Right atrium auricular region (tissue), 2 donors: ENCODE results near the gene LRP11. TPM values are rescaled to one million over a fixed set of nuclear protein-coding genes. Genes with fewer than 3 reads are reported as not detected.
A peak's percentile ranks its signal among the peaks of the same experiment; 100 is the strongest.
"Not testable (repeated sequence)": the region's sequence is repeated elsewhere in the genome, so short reads cannot be mapped to it uniquely, and the experiment has no call there.

Source experiments
- DNase-seq: peaks from one replicate; pipeline ENCODE4 v3.0.0-alpha.2; 2019; ENCODE audit warnings: low spot score
- H3K27ac ChIP-seq, 2 donors: fragments of 200-600 bp; sonication (generic); 1 replicate in 1 of 2; 2 replicates in 1 of 2; pipeline ENCODE4 v1.5.1; 2016 to 2019
- H3K27me3 ChIP-seq, 2 donors: fragments of 200-600 bp; sonication (generic); one replicate each; pipeline versions ENCODE4 v1.5.1 to v1.6.0; 2017 to 2019
- H3K36me3 ChIP-seq: fragments of 200-600 bp; sonication (generic); one replicate; pipeline ENCODE4 v1.5.1; 2016
- H3K4me1 ChIP-seq, 2 donors: fragments of 200-600 bp; sonication (generic); one replicate each; pipeline versions ENCODE4 v1.5.1 to v1.6.0; 2017 to 2019
- H3K4me3 ChIP-seq, 2 donors: fragments of 200-600 bp; sonication (generic); 1 replicate in 1 of 2; 2 replicates in 1 of 2; pipeline ENCODE4 v1.5.1; 2017 to 2019; ENCODE audit warnings: mild to moderate bottlenecking in 1 of 2, moderate library complexity in 1 of 2
- H3K9me3 ChIP-seq, 2 donors: fragments of 200-600 bp; sonication (generic); one replicate each; pipeline ENCODE4 v1.5.1; 2019
- total RNA-seq, 2 donors: library from RNA; depleted of rRNA; stranded (reverse); fragments of >200 nt; gene quantifications; one replicate each; pipeline ENCODE4 v1.1.0, GENCODE V29; 2016
- TF ChIP-seq, protein P1 (sequence below), 2 donors: fragments of 200-600 bp; sonication (generic); IDR thresholded peaks; one replicate each; pipeline ENCODE4 v1.5.1; 2019; ENCODE audit warnings: antibody characterized with exemption in 2 of 2

LRP11 gene
- total RNA-seq, 2 donors from 2014 or later: 17.0 to 25.7 TPM

DNA sequence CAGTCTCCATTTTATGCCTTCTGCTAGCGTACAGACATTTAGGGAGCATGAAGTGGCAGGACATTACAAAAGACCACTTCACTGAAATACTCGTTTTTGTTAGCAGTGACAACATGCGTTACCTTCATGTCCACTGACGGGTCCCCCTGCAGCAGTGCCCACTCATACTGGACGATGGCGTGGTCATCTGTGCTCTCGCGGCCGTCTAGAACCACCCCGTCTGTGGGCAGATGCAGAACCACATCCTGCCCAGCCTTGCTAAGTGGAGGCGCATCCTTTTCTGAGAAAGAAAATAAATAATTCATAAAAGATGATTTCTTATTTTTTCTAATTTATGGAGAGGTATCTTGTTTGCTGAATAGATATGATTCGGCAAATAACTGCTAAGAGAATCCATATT is 11.3 kb downstream of the LRP11 start:
- Histone ChIP-seq H3K27me3 (no peaks in the 10 kb centered on the region), H3K4me3 (no peak overlapping the region), H3K4me1 (peaks cover 0 to 9% of the 10 kb centered on the region in 2 donors), H3K27ac (no peak overlapping the region), H3K36me3 (no peaks in the 10 kb centered on the region), H3K9me3 (no peaks in the 10 kb centered on the region)
- no peak for DNase-seq
- TF ChIP-seq, protein P1, sequence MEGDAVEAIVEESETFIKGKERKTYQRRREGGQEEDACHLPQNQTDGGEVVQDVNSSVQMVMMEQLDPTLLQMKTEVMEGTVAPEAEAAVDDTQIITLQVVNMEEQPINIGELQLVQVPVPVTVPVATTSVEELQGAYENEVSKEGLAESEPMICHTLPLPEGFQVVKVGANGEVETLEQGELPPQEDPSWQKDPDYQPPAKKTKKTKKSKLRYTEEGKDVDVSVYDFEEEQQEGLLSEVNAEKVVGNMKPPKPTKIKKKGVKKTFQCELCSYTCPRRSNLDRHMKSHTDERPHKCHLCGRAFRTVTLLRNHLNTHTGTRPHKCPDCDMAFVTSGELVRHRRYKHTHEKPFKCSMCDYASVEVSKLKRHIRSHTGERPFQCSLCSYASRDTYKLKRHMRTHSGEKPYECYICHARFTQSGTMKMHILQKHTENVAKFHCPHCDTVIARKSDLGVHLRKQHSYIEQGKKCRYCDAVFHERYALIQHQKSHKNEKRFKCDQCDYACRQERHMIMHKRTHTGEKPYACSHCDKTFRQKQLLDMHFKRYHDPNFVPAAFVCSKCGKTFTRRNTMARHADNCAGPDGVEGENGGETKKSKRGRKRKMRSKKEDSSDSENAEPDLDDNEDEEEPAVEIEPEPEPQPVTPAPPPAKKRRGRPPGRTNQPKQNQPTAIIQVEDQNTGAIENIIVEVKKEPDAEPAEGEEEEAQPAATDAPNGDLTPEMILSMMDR (IDR thresholded peaks at IDR 0.05): no peak

DNA sequence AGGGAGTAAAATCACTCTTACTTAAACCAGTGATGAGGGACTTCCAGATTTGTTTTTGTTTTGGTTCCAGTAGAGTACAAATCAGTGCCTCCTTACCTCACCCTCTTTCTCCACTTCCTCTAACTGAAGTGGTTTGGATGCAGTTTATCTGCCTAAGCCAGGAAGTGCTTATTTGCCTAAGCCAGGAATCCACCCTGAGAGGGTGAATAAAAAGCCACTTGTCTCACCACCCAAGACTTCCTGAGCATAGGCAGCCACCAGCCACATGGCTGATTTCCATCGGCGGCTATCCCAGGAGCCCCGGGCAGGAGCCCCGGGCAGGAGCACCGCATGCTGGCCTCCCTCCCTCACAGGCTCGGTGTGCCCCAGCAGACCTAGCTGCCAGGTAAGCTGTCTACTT is 12.0 kb downstream of the LRP11 start:
- peak overlapping the region in 1 of 2 donors; percentile 47 for H3K27ac ChIP-seq

DNA sequence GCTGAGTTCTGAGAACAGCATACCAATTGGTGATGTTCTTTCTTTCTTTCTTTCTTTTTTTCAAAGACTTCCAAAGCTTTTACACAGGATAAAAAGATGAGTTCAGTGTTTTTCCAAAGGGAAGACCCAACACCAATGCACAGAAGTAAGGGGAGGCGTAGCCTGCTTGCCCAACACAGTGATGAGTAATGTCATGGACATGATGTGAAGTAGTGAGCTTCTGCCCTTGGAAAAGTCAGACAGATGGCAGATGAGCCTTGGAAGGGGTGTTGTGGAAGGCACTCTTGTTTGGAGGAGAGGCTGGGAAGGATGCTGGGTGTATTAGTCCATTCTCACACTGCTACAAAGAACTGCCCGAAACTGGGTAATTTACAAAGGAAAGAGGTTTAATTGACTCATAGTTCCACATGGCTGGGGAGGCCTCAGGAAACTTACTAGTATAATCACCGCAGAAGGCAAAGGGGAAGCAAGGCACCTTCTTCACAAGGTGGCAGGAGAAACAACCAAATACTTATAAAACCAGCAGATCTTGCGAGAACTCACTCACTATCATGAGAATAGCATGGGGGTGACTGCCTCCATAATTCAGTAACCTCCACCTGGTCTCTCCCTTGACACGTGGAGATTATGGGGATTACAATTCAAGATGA is 12.6 kb downstream of the LRP11 start:
- TF ChIP-seq, protein P1 (IDR thresholded peaks at IDR 0.05): no peak
- Histone ChIP-seq H3K27ac (no peak overlapping the region), H3K9me3 (no peaks in the 10 kb centered on the region), H3K27me3 (no peaks in the 10 kb centered on the region), H3K4me1 (peaks cover 0 to 22% of the 10 kb centered on the region in 2 donors), H3K36me3 (no peaks in the 10 kb centered on the region), H3K4me3 (no peak overlapping the region)
- no peak for DNase-seq

More for the DNA sequence above, 12.0 kb downstream of the LRP11 start:
- TF ChIP-seq, protein P1 (IDR thresholded peaks at IDR 0.05): no peak
- H3K36me3 ChIP-seq: no peaks in the 10 kb centered on the region
- H3K4me3 ChIP-seq: no peak overlapping the region
- H3K27me3 ChIP-seq: no peaks in the 10 kb centered on the region
- no peaks in the 10 kb centered on the region for H3K9me3 ChIP-seq
- no peak for DNase-seq
- peaks cover 0 to 16% of the 10 kb centered on the region in 2 donors for H3K4me1 ChIP-seq

DNA sequence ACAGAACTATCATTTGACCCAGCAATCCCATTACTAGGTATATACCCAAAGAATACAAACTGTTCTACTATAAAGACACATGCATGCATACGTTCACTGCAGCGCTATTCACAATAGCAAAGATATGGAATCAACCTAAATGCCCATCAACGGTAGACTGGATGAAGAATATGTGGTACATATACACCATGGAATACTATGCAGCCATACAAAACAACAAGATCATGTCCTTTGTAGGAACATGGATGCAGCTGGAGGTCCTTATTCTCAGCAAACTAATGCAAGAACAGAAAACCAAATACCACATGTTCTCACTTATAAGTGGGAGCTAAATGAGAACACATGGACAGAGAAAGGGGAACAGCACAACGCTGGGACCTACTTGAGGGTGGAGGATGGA is 15.8 kb downstream of the LRP11 start:
- not testable (repeated sequence) for DNase-seq, H3K27ac ChIP-seq, H3K27me3 ChIP-seq, H3K4me3 ChIP-seq, H3K9me3 ChIP-seq, H3K36me3 ChIP-seq
- H3K4me1 ChIP-seq: peaks cover 0 to 30% of the 10 kb centered on the region in 2 donors

DNA sequence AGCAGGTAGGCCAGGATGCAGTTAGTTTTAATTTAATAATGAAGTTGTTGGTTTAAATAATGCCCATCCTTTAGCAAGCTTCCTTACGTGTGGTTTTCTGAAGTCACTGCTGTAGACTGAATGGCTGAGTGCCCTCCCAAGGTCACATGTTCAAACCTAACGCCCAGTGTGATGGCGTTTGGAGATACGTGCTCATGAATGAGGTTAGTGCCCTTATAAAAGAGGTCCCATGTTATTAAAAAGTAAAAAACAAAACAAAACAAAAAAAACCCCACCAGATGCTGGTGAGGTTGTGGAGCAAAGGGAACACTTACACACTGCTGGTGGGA is 16.3 kb downstream of the LRP11 start:
- DNase-seq: peak; percentile 1
- Histone ChIP-seq H3K36me3 (no peaks in the 10 kb centered on the region), H3K9me3 (no peaks in the 10 kb centered on the region), H3K27me3 (no peaks in the 10 kb centered on the region), H3K4me3 (no peak overlapping the region), H3K4me1 (peaks cover 0 to 30% of the 10 kb centered on the region in 2 donors), H3K27ac (no peak overlapping the region)
- TF ChIP-seq, protein P1 (IDR thresholded peaks at IDR 0.05): no peak

DNA sequence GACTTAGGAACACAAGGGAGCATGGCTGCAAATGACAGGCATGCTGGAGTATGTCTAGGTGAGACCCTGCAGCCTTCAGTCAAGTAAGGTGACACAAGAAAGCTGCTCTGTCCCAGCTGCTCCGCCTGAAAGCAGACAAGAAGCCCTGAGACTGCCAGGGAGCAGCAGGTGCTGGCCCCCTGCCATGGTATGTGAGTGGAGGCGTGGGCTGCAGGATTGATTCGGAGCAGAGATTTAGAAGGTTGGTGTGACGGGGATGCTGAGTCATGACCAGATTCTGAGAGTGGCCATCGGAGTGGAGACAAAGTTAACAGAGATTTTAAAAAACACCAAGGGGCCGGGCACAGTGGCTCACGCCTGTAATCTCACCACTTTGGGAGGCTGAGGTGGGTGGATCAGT is 17.8 kb downstream of the LRP11 start:
- no peaks in the 10 kb centered on the region for H3K36me3 ChIP-seq
- peaks cover 0 to 22% of the 10 kb centered on the region in 2 donors for H3K4me1 ChIP-seq
- no peak overlapping the region for H3K27ac ChIP-seq
- no peak overlapping the region for H3K4me3 ChIP-seq
- DNase-seq: peak; percentile 56
- no peaks in the 10 kb centered on the region for H3K27me3 ChIP-seq
- TF ChIP-seq, protein P1 (IDR thresholded peaks at IDR 0.05): no peak
- H3K9me3 ChIP-seq: no peaks in the 10 kb centered on the region
